GF-D8 (cell line): ENCODE data around the gene CASD1.

Source experiments
- DNase-seq: peaks from one replicate; lab custom pipeline; 2025; lab: John Stamatoyannopoulos, UW

Gene CASD1

DNA sequence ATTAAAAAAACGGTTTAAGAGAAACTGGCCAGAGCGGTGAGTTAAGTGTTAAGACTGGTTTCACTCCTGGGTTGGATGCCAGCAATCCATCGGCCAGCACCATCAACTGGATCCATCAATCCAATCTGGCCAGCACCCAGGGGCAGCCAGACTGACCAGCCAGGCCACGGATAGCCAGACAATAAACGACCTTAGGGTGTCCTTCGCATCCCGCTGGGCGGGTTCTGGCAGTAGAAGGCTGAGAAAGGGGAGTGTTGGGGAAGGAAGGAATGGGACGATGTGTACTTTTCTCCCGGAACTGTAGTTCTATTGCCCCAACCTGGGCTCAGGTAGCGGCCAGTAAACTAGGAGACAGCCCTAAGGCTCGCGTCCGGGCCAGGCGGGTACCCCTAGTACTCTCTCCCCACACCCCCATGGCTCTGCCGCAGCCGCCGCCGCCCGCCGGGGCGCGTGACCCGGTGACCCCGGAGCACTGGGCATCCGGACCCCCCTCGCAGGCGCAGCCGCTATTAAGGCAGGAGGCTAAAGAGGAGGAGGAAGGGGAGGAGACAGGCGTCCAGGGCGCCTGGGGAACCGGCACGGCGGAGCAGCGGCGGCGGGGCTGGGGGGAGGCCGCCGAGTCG lies at the start of gene CASD1:
Gene CASD1 (plus strand): TSS at position 546 of the 623 bp plus-strand sequence. CDS start 276 bp downstream, outside the sequence.
- peak; percentile 29 for DNase-seq

DNA sequence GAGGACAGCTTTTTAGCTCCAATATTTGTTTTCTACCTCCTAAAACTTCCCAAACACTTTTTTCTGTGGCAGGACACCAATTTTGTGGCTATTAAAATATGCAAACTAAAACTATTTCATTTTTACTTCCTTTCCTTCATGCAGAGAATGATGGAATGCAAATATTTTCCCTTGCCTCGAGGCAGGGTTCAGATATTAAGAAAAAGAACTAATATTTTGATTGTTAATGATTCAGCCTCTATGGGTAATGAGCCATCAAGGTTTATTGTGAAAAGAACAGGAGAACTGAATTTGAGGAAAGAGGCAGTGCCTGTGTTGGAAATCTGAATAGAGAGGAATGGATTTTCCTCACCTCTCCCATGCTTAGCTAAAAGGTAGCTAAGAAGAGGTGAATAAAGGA lies 43.1 kb upstream of the CASD1 start:
- no peak for DNase-seq

DNA sequence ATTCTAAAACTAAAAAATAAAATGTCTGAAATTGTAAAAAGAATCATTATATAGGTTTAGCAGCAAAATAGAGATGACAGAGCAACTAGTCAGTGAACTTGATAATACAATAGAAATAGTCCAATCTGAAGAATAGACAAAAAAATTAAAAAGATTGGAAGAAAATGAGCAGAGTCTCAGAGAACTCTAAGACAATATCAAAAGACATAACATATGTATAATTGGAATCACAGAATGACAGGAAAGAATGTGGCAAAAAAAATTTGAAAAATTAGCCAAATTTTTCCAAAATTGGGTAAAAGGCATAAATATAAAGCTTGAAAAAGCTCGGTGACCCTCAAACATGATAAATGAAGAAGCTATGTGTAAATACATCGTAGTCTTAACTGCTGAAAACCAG lies 38.0 kb upstream of the CASD1 start:
- no peak for DNase-seq

DNA sequence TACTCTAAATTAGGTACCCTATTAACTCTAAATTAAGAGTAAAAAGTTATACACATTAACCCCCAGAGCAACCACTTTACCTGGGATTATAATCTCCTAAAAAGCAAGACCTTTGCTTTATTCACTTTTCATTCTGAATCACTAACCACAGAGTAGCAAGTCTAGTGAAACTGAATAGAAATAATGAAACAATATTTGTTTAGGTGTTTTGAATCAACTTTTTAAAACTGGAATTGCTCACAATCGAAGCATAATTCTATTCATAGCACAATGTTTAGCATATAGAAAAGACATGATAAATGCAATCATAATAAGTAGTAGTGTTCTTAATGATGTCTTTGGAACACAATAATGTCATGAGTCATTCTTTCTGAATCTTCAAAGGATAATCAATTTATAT lies 37.0 kb upstream of the CASD1 start:
- DNase-seq: no peak

DNA sequence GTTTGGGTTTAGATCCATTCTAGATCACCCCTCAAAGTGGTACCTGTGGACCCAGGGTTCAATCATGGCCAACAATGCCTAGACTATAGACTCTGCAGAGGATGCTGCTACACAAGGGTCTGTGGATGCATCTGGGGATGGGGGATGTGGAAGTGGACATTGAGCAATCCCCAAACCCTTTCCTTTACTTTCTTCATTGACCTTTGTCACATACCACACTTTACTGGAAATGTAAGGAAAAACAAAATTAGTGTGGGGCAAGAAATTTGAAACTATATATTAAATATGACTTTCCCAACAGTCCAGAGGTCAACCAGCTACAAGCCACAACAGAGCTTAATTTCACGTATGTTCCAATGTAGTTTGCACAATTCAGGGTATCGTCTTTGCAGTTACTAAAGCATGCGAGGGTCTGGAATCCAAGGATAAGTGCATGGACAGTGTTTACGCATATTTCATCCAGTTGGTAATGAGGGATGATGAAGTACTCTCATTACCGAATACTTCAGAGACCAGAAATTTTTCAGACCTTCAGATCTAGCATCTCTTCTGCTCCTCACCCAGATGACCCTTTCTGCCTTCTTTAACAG lies 33.3 kb upstream of the CASD1 start:
- DNase-seq: no peak

DNA sequence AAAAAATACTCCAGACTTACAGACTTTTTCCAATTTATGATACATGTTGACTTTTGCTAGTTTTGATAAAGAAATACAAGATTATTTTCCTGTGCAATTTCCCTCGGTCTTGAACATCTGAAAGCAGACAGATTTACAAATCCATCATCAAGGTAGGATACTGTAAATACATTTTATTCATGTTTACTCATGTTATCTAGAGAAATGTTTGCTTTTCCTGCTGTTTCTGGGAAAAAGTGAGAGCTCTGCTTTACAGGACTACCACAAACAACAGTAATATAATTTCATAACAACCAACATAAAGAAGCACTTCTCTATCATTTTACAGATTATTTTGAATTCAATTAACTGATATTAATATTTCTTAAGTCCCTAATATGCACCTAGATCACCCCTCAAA lies 31.7 kb upstream of the CASD1 start:
- DNase-seq: no peak

DNA sequence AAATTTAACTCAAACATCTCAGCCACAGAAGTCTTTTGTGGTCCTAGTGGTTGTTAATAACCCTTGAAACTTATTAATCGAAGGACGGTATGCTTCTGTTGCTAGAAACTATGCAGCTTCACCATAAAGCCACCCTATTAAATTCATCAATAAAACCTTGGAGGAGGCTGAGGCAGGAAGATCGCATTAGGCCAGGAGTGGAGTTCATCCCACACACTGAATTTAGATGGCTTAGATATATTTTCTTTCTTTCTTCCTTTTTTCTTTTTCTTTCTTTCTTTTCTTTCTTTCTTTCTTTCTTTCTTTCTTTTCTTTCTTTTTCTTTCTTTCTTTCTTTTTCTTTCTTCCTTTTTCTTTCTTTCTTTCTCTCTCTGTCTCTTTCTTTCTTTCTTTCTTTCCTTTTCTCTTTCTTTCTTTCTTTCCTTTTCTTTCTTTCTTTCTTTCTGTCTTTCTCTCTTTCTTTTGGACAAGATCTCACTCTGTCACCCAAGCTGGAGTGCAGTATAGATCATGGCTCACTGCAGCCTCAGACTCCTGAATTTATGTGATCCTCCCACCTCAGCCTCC lies 30.9 kb upstream of the CASD1 start:
- no peak for DNase-seq

DNA sequence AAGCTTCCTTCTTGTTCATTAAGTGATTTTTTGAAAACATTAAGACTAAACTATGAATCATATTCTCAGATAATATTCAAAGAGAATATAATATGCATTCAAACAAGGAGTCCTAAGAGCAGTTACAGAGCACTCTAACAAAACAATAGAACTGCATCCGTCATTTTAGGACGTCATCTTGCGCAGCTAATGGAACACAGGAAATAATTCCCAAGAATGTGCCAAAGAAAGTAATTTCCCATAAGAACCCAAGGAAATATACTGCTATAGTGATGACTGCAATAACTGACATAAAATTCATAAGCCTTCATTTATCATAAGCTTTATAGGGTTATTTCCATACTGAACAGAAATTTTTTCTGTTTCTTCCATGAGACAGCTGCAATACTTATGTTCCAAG lies 28.3 kb upstream of the CASD1 start:
- no peak for DNase-seq

DNA sequence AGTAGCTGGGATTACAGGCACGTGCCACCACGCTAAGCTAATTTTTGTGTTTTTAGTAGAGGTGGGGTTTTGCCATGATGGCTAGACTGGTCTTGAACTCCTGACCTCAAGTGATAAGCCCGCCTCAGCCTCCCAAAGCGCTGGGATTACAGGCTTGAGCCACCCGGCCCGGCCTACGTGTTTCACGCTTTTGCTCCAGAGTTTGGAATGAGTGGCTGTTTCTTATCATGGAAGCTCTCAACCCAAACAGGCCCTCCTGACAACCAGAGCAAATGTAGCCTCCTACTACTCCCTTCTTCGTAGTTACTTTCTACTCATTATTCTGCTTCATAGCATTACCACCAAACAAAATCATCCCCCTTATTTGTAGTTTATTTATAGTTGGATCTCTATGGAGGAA lies 26.8 kb upstream of the CASD1 start:
- no peak for DNase-seq

DNA sequence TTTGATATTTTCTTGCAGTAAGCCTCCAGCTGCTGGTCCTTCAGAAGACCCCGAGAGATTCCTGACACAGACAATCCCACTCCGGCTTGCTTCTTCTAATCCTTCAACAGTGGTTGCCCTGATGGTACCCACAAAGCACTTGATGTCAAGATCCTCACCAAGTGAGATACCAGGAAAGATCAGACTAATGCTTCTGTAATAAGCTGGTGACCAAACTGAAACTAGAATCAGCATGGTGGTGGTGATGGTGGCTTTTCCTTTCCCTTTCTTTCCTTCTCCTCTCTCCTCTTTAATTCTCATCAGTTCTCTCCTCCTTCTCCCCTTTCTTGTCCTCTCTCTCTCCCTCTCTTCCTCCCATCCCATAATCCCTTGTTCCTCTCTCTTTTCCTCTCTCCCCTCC lies 25.8 kb upstream of the CASD1 start:
- no peak for DNase-seq

DNA sequence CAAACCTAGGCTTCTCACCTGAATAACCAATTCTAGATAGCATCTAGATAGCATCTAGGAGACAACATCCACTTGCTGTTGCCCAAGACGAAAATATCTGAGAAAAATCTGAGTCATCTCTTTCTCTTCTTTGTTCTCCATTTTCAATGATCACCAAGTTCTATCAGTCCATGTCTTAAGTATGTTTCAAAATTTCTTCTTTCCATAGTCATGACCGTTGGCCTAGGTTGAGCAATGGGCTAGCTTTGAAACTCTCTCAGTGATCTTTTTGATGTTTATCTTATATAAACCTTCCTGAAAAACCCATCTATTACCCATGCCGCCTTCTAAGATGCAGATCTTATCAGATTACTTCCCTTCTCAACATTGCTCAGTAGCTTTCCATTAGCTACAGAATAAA lies 23.4 kb upstream of the CASD1 start:
- DNase-seq: peak; percentile 87

DNA sequence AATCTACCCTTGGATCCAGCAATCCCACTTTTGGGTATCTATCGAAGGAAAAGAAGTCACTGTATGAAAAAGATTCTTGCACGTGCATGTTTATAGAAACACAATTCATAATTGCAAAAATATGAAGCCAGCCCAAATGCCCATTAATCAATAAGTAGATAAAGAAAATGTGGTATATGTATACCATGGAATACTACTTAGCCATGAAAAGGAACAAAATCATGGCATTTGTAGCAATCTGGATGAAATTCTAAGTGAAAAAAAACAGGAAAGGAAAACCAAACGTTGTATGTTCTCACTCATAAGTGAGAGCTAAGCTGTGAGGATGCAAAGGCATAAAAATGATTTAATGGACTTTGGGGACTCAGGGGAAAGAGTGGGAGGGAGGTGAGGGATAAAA lies 18.2 kb upstream of the CASD1 start:
- DNase-seq: no peak

DNA sequence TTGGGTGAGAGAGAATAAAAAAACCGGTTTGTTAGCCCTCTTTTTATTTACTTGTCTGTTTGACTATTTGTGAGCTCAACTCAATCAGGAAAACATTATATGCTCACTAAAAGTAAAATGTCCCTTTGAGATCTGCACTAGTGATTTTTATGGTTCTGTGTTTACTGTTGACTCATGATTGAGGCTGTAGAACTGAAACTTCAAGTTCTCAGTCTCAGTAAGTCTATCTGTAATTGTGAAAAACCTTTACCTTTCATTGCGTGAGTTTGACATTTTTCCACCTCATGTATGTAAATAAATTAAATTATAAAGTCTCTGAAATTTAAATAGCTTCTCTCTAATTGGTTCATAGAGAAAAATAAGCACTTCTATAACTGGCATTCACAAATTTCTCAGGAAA lies 17.0 kb upstream of the CASD1 start:
- DNase-seq: no peak

DNA sequence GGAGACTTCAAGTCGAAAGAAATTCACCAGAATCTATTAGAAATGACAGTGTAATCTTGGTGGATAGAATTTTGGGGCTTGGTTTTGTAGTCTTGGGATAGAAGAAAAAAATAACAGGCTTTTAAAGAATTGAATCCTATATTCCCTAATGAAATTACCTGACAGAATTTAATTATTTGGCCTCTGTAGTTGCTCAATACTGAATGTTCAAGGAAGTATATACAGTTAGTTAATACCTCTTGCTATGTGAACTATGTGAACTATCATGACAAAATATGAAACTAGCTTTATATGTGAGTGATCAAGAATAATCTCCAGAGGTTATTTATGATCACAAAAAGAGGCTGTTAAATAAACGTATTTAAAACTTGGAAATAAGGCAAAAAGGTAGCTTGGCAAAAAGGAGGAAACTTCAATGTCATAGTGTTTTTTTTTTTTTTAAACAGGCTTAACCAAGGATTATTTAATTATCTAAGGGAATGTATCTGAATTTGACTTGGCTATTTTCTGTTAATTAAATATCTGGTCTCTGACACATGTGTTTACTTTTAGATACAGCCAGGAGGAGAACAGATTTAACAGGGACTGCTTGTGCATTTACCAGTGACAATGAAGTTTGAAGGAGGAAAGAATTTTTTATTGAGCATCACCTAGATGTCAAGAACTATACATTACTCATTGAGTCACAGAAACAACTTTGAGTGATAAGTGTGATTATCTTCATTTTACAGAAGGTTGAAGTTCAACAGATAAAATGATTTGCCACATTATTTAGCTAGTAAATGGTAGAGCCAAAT lies 11.5 kb upstream of the CASD1 start:
- DNase-seq: no peak

DNA sequence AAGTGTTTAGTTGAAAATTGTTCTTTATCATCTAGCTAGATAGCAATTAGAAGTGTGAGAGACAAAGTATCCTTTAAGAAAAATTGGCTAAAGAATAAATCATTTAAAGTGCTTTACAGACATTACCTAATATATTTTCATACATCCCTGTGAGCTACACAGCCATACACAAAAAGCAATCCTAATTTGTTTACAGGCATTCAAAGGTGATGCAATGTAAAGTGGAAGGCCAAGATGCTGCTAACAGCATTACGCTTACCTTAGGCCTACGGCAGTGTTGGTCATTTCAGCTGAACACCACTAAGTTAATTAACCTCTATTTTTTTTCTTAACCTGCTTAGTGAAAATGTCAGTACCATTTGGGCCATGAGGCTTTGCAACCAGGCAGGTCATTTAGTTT lies 10.7 kb upstream of the CASD1 start:
- no peak for DNase-seq

DNA sequence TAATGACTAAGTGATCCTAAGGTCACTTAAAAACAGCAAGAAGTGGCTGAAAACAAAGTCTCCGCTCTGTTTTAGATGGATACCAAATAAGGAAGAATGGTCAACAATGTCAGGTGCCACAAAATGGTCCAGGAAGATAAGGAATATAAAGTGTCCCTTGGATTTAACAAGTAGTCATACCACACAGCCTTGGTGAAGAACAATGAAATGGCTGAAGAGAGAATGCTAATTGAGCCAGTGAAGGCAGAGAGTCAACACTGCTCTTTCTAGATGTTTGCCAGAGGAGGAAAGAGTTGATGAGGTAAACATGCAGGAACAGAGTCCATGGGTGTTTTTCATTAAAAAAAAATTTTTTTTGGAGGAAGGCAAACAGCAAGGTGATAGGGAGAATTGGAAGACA lies 2.1 kb upstream of the CASD1 start:
- DNase-seq: no peak

DNA sequence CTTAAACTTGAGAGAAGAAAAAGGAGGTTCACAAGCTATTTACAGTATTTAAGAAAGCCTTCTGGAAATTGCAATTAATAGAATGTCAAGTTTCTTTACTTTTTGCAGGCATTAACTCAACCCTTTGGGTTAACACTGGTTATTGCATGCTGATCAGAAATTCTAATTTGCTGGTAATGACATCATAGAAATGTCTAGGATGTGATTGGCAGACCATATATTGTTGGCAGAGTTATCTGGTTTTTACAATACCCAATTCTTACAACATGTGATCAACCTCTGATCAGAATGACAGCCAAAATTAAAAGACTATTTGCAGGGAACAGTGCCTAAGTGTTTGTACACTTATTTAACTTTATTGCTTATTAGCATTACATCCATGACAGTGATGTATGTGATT lies 1.6 kb upstream of the CASD1 start:
- no peak for DNase-seq

DNA sequence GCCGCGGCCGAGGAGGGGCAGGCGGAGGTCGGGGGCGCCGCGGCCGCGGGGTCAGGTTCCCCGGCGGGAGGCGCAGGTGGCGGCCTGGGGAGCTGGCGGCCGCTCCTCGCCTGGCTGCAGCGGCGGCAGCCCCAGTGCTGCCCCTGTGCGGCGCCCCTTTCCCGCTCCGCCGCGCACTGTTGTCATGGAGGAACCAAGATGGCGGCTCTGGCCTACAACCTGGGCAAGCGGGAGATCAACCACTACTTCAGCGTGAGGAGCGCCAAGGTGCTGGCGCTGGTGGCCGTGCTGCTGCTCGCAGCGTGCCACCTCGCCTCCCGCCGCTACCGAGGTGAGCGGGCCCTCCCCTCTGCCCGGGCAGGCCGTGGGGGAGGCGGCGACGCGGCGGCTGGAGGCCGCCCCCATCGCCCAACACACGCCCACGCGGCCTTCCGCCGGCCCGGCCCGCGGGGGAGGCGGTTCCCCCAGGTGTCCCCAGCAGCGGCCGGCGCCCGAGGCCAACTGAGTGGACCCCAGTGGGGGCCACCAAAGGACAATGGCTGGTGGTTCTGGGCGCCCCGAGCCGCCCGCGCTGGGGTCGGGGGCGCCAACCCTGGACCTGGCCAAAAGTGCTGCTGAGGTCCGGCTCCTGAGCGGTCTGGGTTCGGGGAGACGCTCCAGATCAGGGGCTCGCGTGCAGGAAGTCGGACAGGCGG lies 425 bp downstream of the CASD1 start:
- DNase-seq: peak; percentile 34

DNA sequence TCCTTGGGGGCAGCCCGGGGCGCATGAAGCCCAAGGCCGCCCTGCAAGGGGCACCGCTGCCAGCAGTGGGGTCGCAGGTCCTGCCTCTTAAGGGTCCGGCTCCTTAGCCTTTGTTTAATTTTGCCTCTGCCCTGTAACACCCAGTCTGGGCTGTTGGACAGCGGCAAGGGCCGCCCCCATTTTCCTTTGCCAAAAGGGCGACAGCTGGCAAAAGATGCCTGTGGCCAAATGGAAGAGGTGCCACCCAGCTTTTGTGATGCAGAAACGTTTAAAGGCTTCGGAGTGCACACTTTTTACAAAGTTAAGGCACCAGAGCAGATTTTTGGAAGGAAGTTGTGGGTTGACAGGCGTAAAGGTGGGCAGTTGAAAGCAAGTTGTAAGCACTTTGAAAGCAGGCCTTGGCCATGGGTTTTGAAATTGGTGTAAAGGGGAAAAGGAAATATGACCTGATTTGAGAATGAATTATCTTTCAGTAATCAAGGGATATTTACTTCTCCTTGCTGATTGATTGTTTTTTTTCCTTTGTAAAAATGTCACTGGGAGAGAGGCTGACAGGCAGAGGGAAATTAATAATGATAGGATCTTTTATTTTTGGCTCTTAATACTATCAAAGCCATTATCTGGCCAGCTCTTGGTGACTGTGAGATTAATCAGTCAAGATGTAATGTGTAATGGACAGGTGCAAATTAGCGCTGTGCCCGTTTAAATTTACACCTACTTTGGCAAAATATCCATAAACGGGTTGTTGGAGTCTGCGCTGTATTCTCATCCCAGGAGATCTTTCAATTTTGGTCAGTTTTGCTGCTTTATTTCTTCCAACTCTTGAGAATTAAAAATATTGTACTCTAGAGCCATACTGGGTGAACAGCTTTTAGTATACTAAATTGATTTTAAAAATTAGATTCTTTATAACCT lies 1.2 kb downstream of the CASD1 start:
- peak; percentile 20 for DNase-seq

DNA sequence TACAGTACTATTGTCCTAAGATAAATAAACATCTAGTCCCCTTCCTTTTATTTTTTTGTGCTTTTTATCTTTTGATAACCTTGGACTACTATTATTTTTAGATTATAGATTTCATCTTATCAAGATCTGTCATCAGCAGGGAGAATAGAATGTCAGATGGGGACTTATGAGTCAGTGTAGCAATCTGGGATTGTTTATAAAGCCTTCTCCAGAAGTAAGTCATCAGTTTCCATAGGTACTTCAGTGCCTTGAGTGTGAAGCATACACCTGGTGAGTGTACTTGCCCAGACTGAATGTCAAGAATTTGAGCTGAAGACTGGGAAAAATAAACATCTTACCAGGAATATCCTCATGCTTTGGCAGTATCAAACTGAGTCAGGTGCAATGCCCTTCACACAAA lies 2.1 kb downstream of the CASD1 start:
- DNase-seq: no peak
